ENCODE data around the gene THSD1.
A peak's percentile ranks its signal among the peaks of the same experiment; 100 is the strongest.

Gene THSD1, protein sequence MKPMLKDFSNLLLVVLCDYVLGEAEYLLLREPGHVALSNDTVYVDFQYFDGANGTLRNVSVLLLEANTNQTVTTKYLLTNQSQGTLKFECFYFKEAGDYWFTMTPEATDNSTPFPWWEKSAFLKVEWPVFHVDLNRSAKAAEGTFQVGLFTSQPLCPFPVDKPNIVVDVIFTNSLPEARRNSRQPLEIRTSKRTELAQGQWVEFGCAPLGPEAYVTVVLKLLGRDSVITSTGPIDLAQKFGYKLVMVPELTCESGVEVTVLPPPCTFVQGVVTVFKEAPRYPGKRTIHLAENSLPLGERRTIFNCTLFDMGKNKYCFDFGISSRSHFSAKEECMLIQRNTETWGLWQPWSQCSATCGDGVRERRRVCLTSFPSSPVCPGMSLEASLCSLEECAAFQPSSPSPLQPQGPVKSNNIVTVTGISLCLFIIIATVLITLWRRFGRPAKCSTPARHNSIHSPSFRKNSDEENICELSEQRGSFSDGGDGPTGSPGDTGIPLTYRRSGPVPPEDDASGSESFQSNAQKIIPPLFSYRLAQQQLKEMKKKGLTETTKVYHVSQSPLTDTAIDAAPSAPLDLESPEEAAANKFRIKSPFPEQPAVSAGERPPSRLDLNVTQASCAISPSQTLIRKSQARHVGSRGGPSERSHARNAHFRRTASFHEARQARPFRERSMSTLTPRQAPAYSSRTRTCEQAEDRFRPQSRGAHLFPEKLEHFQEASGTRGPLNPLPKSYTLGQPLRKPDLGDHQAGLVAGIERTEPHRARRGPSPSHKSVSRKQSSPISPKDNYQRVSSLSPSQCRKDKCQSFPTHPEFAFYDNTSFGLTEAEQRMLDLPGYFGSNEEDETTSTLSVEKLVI

DNA sequence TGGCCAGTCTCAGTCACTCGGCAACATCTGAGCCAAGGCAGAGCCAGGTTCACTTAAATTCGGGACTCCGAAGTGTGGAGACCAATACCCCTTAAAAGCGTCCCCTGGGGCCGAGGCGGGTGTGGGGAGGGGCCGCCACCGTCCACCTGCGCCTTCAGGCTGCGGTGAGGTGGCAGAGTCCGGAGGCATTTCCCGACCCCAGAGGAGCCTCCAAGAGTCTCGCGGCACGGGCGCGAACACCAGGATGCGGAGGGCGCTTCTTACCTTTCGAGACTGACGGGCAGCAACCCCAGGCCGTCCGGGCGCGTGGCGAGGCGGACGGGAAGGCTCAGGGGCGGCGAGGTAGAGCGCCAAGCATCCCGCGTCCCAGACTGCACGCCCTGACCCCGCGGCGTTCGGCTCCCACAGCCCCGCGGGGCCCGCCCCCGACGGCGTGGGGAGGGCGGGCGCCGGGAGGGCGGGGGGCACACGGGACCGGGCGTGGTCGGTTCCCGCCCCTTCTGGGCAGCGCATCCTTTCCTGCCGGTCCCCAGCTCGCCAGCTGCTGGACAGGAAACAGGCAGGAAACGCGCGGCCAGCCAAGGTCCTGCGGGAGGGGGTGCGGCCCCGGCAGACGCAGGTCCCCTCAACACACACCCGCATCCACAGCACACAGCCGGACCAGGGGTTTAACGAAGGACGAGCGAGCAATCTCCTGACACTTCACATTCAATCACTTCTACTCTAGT, at the start of gene THSD1:
TSS of gene THSD1 (minus strand) at position 406 of the 728 bp plus-strand sequence. CDS start 3,572 bp downstream, outside the sequence.
- no peak for DNase-seq (ENCODE audit: low read depth)

DNA sequence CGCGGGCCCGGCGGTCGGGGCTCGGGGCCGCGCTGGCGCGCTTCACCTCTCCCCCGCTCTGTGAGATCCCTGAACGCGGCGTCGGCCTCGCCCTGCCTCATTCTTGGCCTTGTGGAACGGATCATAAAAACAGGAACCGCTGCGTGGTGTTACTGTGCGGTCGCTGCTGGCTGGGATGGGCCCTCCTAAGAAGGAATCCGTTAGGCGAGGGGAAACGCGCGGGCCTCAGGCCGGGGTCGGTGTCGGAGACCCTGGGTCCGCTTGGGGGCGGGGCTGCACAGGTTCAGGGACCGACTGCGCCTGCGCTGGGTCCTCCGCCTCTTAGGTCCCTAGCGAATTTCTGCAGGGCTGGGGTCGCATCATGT, 49.7 kb upstream of the THSD1 start:
- peak; percentile 25 for DNase-seq (ENCODE audit: low read depth)

DNA sequence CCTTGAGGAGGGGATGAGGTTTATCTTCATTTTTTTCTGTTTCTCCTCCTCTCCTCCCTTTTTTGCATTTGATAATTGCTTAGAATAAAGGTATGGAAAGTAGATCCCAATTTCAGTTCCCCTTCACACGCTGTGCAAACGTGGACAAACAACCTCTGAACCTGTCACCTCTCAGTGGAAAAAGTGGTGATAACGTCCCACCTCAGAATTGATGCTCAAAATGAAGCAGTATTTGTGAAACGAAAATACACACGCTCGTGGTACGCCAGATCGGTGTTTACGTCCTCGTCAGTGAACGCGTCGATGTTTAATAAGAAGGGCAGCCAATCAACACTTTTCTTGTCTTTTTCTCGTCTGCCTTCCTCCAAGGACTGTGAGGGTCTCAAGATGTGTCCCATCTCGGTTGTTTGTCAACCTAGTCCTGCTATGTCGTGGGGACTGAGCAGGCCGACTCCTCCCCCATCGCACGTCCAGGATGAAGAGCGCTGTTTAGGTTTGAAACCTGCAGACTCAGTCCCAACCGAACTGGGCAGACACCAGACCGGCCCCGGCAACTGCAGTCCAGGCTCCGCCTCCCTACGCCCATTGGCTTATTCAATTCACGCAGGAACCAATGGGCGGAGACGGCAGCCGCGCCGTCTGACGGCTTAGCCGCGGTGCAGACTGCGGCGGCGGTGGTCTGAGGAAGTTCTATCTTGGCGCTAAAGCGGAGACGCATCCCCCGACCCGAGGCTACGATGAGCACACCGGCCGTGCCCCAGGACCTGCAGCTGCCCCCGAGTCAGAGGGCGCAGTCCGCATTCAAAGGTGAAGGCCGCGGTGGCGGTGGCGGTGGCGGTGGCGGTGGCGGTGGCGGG, 49.1 kb upstream of the THSD1 start, which contains the start of gene CKAP2:
TSS of gene CKAP2 (plus strand) at position 659 of the 857 bp plus-strand sequence. CDS start at position 738, 79 bp downstream.
- DNase-seq (ENCODE audit: low read depth) = peak; percentile 88

DNA sequence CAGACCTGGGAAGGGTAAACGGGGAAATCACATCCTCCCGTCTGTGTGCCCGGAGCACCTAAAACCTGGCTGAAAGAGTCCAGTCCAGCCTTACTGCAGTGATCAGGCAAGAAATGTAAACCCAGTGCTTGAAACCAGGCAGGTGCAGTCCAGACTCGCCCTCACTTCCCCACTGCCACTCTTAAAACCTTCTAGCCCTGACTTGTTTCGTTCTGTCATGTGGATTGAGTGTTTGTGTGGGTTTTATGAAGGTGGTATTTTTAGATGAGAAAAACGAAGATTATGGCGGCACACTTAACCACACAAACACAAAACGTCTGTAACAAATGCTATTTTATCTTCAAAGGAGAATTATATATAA, 48.5 kb upstream of the THSD1 start:
- no peak for DNase-seq (ENCODE audit: low read depth)

DNA sequence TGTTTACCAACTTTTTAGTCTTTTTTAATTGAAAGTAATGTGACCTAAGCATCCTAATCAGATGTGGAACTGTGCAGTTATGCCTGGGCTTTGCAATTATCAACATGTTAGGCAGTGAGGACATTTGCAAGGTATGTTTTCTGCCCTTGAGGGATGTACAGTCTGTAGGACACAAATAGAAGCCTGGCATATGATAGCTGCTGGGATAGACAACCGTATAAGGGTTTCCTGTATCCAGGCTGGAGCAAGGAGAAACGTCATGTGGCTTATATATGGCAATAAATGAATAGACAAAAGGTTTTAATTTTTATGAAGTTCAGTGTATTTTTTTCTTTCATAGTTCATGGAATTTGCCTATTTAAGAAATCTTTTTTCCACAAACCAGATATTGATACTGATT, 46.5 kb upstream of the THSD1 start:
- DNase-seq (ENCODE audit: low read depth) = no peak

DNA sequence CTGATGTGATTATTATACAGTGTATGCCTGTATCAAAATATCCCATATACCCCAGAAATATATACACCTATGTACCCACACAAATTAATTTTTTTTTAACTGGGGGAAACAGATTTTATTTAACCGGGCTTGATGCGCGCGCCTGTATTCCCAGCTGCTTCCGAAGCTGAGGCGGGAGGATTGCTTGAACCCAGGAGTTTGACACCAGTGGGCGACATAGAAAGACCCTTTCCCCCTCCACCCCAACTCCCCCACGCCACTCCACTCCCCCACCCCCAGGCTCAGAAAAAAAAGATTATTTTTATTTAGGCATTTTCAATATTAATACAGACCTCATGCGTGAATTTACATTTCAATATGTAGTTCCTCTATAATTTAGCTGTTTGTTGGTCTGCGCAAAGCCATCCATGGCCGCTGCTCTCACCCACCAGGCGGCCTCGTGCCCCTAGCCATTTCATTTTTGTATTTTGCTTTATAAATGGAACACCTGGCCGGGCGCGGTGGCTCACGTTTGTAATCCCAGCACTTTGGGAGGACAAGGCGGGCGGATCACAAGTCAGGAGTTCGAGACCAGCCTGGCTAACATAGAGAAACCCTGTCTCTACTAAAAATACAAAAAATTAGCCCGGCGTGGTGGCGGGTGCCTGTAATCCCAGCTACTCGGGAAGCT, 45.3 kb upstream of the THSD1 start:
- no peak for DNase-seq (ENCODE audit: low read depth)

DNA sequence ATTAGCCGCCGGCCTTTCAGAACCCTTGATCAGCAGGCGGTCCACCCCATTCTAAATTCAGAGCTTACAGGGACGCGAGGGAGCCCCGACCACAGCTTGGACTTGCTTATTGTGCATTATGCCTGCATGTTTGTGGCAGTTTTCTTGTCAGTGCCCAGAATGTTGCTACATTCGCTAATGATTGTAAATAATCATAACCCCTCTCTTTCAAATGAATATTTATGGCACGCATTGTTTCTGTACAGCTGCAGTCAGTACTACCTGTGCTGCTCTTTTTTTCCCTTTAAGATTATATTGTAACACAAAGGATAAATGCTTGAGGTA, 44.8 kb upstream of the THSD1 start:
- no peak for DNase-seq (ENCODE audit: low read depth)

DNA sequence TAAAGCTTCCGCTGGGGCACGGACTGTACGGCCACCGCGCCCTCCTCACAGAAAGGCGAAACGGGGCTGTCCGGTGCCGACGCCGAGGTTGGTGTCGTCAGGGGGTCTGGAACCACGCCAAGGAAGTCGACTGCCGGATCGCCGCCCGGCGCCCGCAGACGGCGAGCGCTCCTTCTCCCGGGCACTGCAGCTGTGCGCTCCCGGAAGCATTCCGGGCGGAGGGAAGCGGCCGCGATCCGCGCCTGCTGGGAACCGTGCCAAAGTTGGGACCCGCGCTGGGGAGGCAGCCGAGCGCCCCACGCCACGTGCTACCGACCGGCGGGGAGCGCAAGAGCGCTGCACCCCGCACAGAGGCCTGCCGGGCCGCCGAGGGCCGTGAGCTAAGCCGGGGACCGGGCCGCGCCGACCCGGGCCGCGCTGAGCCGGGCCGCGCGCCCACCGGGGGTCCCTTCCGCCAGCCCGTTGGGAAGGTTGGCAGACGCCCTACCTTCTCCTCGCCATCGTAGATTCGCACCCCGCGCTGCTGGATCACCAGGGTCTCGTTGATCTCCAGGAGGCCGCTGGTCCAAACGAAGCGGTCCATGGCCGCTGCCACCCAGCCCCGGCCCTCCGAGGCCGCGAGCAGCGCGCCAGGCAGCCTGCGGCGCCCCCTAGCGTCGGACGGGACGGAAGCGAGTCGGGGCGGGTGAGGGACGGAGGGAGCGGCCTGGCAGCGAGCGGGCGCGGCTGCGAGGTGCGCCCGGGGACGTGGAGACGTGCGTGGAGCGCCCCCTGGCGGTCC, 44.2 kb upstream of the THSD1 start, which contains the start of gene VPS36:
TSS of gene VPS36 (minus strand) at position 623 of the 781 bp plus-strand sequence. CDS start at position 583, 40 bp downstream.
- DNase-seq (ENCODE audit: low read depth) = peak; percentile 88

DNA sequence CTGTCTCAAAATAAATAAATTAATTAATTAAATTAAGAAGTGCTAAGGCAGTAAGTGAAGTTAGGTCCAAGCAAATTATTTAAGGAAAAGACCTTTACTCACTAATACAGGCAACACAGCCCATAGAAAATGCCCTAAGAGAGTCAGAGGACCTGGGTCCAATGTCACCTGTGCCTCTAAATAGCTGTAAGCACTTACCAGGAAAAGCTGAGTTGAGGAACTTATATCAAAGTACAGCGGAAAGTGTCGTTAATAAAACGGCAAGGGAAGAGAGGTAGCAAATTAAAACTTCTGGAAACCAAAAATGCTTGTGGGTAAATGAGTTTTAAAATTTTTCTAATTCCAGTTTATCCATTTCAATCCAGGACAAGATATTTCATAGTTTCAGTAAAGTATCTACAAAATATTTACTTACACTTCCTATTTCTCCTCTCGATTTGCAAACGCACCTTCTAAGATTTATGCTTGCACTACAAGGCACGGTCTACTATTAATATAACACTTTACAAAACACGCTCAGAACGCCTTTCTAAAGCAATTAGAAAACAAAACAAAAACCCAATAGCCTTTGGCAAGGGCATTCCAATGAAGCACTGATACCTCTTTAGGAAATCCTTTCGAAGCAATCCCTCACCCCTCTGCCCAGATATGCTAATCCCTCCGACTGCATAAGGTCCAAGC, 43.5 kb upstream of the THSD1 start:
- no peak for DNase-seq (ENCODE audit: low read depth)

DNA sequence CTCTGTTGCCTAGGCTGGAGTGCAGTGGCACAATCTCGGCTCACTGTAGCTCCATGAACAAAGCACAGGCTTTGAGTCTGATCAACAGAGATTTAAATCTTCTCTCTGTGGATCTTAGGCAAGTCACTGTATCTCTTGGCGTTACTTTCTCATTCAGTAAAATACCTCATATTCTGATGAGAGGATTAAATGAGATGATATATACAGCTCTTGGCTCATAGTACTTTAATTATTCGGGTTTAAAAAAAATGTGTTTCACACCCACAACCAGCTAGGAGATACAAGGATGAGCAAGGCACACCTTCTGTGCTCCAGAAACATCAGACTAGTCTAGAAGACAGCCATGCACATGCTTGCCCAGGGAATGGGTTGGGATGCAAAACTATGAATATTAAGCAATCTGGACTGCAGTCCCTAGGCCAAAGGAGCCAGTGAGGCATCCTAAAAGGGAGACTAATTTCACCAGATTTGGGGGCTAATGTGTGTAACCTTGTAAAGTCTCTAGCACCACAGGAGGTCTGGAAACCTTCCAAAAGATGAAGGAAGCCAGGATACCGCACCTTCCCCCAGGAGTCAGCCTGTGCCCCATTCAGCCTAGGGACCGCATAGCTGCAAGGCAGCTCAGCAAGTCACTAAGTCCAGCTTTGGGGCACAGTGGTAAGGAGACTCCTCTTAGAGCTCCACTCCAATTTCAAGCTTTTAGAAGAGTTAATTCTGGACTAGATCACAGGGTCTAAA, 42.0 kb upstream of the THSD1 start:
- DNase-seq (ENCODE audit: low read depth) = no peak

DNA sequence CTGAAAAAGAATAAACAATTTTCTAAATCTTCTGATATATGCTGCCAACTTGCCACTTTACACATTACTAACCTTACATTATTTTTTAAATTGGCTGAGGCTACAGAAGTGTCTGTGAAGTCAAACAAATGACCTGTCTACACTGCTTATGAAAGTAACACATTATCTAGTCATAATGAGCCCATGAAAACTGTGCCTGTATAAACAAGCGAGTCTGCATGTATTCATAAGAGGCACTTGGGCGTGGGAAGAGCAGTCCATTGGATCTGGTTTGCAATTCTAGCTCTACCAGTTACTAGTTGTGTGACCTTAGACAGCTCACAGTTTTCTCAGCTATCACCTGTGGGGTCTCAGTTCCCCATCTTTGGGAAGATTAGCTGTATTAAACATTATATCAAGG, 41.4 kb upstream of the THSD1 start:
- no peak for DNase-seq (ENCODE audit: low read depth)

DNA sequence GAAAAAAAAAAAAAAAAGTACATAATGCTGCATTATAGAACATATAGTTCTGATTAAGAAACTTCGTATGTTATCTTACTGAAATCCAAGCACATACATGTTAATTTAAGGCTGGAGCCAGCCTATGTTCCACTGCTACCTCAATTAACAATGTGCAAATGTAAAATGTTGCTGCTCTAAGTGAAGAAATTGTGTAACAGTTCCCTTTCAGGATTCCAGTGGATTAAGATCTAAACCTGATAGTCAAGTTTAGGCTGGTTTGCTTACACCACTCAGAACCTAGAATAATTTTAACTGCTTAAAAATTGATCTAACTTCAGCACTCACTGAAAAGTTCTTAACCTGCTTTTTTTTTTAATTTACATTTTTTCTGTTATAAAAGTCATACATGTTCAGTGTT, 40.3 kb upstream of the THSD1 start:
- DNase-seq (ENCODE audit: low read depth) = no peak

DNA sequence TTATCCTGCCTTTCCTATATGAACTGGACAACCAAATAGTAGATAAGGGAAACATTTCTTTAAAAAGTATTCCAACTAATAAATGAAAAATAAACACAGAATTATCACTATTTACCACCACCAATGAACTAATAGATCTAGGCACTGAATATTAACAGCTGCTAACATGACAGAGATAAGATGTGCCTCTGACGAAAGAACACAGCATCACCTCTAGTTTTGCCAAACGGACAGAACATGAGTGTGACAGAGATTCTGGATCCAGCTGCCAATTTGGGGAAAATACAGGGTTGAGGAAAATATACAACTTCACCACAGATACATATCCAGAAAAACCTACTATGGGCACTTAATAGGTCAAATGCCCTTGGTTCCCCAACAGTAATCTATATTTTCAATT, 26.5 kb upstream of the THSD1 start:
- DNase-seq (ENCODE audit: low read depth) = no peak

DNA sequence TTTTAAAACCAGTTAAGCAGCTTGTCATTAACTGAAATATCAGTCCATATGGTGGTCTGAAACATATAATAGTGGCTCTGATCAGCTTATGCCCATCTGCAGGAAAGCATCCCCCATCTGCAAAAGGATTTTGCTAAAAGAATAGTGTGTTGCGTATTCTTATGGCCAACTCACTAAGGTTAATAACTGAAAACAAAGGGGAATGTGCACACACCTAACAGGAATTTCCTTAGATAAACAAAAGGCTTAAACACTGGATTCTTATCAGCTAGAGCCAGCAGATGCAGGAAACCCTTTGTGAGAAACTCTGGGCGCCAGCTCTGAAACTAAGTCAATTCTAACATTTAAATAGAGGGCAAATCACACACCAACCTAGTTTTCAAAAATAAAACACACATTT, 22.3 kb upstream of the THSD1 start:
- DNase-seq (ENCODE audit: low read depth) = no peak

DNA sequence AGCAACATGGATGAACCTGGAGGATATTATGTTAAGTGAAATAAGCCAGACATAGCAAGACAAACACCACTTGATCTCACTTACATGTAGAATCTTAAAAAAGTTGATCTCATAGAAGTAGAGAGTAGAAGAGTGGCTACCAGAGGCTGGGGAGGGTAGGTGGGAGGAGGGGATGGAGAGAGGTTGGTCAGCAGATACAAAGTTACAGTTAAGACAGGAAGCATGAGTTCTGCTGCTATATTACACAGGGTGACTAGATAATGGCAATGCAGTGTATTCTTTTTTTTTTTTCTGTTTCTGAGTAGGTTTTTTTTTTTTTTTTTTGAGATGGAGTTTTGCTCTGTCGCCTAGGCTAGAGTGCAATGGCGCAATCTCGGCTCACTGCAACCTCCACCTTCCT, 15.2 kb upstream of the THSD1 start:
- no peak for DNase-seq (ENCODE audit: low read depth)

DNA sequence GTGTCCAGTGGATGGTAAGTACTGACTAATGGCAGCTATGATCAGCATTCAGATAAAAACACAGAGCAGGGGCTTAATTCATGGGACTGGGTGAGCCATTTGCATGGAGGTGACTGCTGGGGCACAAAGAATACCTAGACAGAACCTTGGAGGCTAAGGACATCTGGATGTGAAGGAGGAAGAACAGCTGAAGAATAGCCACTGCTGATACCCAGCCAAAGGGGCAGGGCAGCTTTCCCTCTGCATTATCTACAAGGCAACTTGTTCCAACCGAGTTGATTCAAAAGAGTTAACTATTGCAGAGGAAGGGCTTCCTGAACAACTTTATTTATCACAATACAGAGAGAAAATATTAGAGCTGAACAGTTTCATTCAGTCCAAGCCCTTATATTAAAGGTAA, 13.1 kb upstream of the THSD1 start:
- DNase-seq (ENCODE audit: low read depth) = no peak

DNA sequence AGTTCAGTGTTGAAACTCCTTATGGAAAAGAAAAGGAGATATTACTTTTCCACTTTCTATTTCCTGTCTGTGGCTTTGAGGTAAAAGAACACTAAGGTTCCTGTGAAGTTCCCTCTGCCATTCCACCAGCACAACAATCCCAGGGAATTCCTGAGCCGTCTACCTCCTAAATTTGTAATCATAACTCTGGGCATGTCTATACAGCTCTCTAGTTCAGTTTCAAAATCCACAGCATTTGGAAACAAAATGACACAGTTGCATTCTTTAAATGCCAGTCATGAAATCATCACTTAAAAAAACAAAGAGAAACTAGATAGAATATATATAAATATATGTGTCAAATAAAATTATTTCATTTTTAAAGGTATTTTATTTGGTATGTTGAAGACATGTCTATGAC, 9.0 kb upstream of the THSD1 start:
- no peak for DNase-seq (ENCODE audit: low read depth)

DNA sequence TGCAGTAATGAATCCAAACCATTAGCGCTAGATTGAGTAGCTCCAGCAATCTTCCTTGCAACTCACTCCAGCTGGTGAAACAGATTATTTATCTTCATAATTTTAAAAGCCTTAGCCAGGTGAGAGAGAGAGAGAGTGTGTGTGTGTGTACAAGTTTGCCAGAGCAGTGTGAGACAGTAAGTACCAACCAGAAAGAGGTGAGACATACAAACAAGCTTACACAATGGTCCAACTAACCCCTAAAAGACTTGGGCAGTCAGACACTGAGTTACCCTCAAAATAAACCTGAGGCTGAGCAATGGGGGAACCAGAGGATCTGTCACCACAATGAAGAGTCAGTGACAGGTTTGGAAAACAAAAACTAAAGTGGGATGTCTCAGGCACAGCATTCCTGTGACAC, 8.1 kb upstream of the THSD1 start:
- no peak for DNase-seq (ENCODE audit: low read depth)

DNA sequence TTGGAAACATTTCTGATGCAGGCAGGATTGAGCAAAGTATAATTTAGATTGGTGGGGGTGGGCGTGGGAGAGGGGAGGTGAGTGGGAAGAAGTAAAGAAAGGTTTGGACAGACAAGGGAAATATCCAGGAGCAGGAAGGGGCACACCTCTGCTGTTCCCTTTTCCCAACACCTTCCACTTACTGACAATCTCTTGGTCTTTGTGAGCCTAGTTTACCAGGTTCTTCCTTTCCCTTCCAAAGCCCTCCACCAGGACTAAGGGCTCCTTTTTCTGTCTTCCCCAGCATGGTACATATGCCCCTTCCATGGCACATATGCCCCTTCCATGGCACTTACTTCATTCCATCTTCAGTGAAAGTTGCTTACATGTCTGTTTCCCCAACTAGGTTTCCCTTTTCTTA, 6.2 kb upstream of the THSD1 start:
- DNase-seq (ENCODE audit: low read depth) = no peak
